ENCODE data around the gene LAMC3. TPM values are rescaled to one million over a fixed set of nuclear protein-coding genes. Genes with fewer than 3 reads are reported as not detected.

Gene LAMC3
- total RNA-seq, 2 experiments from 2014 or later, result 0.19 to 0.20 TPM

DNA sequence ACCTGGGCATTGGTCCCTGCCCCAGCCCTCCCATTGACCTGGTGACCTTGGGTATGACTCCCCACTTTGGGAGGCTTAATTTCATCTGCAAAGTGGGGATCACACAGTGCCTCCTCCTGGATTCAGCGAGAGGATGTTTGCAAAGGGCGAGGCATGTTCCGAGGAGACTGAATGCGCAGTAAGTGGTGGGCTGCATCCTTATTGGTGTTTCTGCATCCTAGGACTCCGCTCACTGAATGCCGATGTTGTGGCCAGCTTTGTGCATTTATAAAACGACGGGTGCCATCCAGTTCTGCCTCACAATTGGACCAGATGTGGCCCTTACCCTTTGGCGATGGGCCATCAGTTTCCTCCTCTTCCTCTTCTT, 63.9 kb downstream of the LAMC3 start:
- H3K27ac Mint-ChIP-seq, result no peak overlapping the region
- no peaks in the 10 kb centered on the region for H3K27me3 Mint-ChIP-seq
- POLR2A ChIA-PET, result no interaction called here
- no peaks in the 10 kb centered on the region for H3K4me1 Mint-ChIP-seq
- no peaks in the 10 kb centered on the region for H3K36me3 Mint-ChIP-seq
- ATAC-seq (ENCODE audit: low read depth) (no peak), DNase-seq (no peak)
- no peaks in the 10 kb centered on the region for H3K9me3 Mint-ChIP-seq
- no peak overlapping the region for H3K4me3 Mint-ChIP-seq

DNA sequence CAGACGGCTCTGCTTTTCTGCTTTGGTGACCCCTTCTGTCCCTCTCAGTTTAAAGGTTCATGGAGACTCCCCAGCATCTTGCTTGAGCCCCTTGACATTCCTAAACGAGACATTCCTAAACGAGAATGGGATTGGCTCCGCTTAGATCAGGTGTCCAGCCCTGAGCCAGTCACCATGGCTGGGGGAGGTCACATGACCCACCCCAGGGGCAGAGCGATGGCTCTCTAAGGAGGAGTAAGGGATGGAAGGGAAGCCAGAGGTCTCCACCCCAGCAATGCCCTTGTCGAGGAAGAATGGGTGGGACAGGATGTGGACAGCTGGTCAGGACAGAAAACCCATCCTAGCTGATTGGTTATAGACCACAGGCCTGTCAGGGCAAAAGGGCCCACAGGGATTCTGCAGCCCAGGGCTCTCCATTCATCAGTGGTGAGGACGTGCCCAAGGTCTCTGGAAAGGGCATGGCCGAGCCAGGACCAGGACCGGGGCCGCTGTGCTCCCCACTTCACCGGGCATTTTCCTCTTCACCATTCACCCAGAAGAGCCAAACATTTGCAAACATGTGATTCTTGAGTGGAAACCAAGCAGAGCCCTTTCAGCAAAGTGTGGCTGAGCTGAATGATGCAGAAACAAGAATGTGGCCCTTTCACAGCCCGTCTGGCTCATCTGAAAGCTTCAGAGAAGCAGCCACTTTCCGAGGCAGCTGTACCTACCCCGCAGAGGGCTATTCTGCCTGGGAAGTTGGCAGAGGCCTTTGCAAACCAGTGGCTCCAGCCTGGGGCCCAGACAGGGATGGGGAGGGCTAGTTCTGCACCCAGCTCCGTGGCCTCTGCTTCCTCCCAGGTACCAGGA, 67.6 kb downstream of the LAMC3 start:
- no peaks in the 10 kb centered on the region for H3K27me3 Mint-ChIP-seq

DNA sequence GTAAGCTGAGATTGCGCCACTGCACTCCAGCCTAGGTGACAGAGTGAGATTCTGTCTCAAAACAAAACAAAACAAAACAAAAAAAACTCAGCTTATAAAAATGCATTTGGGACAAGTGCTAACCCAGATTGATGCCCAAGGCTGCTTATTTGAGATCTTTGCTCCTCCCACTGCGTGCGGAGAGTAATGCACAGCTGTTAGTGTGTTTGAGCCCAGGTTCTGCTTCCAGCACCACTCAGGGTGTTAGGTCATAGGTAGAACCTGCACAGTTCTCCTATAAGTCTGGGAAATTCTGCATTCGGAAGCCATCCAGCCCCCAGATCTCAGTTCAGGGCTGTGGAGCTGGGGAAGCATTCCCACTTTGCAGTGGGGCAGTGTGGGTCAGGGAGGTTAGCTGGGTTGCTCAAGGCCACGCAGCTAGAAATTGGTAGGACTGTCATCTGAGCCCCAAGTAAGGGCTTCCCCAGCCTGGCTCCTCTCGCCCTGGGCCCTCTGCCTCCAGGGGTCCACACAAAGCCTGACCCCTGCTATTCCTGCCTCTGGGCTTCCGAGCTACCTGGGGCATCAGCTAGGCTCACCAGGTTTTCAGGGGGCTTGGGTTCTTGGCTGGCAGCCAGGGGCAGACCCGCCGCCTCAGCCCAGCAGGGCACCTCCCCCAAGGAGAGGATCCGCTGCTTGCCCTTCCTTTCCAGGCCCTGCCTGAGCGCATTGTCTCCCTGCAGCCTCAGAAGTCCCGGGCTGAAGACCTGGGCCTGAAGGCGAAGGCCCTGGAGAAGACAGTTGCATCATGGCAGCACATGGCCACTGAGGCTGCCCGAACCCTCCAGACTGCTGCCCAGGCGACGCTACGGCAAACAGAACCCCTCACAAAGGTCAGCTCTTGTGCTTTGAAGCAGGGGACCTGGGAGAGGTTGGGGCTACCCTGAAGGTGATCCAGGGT, 69.7 kb downstream of the LAMC3 start:
- no peaks in the 10 kb centered on the region for H3K36me3 Mint-ChIP-seq
- H3K4me3 Mint-ChIP-seq, result no peak overlapping the region
- ATAC-seq (ENCODE audit: low read depth), result no peak
- no peaks in the 10 kb centered on the region for H3K4me1 Mint-ChIP-seq
- no peak overlapping the region for H3K27ac Mint-ChIP-seq
- POLR2A ChIA-PET, result no interaction called here
- DNase-seq, result no peak
- no peaks in the 10 kb centered on the region for H3K27me3 Mint-ChIP-seq
- no peaks in the 10 kb centered on the region for H3K9me3 Mint-ChIP-seq

More for the DNA sequence above, 67.6 kb downstream of the LAMC3 start:
- Mint-ChIP-seq H3K9me3 (no peaks in the 10 kb centered on the region), H3K4me1 (no peaks in the 10 kb centered on the region), H3K27ac (no peak overlapping the region), H3K4me3 (no peak overlapping the region), H3K36me3 (no peaks in the 10 kb centered on the region)
- ATAC-seq (ENCODE audit: low read depth) (no peak), DNase-seq (no peak)
- POLR2A ChIA-PET, result no interaction called here

DNA sequence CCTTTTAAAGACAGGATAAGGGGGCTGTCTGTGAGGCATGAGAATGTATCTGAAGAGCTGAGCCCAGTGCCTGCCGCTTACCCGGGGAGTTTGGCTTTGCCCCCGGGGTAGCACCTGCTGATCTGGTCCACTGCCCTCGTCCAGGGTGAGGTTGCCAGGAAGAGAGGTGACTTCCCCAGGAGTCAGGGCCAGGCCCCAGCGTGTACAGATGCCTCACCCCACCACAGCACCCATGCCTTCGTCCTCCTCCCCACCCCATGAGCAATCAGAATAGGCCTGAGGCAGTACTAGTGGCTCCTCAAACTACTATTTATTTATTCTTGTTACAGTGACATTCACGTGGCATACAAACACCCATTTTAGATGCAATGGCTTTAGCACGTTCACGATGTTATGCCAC, 71.6 kb downstream of the LAMC3 start:
- no peak for DNase-seq
- no peak overlapping the region for H3K4me3 Mint-ChIP-seq
- no peak overlapping the region for H3K27ac Mint-ChIP-seq
- H3K27me3 Mint-ChIP-seq, result no peaks in the 10 kb centered on the region
- POLR2A ChIA-PET, result no interaction called here
- no peak for ATAC-seq (ENCODE audit: low read depth)
- no peaks in the 10 kb centered on the region for H3K4me1 Mint-ChIP-seq
- no peaks in the 10 kb centered on the region for H3K9me3 Mint-ChIP-seq
- H3K36me3 Mint-ChIP-seq, result no peaks in the 10 kb centered on the region

DNA sequence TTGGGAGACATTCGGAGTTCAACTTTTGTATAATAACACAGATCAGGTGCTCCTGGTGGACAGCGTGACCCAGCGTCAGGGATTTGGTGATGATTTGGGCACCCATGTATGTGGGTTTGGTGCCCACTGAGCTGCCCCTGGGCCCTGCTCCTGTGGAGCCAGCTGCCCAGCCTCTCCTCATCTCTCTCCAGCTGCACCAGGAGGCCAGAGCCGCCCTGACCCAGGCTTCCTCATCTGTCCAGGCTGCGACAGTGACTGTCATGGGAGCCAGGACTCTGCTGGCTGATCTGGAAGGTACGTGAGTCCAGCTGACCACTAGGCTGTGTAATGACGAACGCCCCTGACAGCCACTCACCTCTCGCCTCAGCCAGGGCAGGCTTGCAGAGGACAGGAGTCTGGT, 72.9 kb downstream of the LAMC3 start:
- Mint-ChIP-seq H3K9me3 (no peaks in the 10 kb centered on the region), H3K4me3 (no peak overlapping the region), H3K36me3 (no peaks in the 10 kb centered on the region), H3K4me1 (no peaks in the 10 kb centered on the region), H3K27me3 (no peaks in the 10 kb centered on the region), H3K27ac (no peak overlapping the region)
- ATAC-seq (ENCODE audit: low read depth), result no peak
- POLR2A ChIA-PET, result no interaction called here
- no peak for DNase-seq

DNA sequence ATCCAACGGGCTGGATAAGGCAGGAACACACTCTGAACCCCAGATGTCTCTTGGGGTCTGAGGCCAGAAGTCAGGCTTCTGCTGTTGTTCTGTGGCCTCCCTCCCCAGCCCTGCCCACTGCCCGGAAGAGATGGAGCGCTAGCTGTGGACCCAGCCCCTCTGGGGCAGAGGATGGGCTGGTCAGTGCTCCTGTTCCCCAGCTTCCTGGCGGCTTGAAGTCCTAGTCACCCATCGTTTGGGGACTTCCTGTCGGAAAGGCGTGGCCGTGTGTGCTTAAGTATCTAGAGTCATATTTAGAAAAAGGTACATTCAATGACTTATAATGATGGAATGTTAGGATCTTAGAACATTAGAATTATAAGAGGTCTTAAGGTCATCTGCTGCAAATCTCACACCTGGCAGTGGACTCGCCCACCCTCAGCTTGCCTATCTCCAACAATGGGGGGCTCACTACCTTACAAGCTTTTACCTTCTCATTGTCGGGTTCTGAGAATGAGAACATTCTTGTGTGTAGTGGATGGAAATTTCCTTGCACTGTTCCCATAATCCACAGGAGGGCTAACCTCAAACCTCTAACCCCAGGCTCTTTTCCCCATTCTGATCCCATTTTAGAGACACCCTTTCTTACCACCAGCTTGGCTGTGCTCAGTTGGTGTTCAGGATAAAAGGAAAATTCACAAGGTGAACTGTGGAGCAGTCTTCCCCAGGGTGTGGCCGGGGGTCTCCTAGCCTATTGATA, 74.0 kb downstream of the LAMC3 start:
- H3K36me3 Mint-ChIP-seq, result no peaks in the 10 kb centered on the region

DNA sequence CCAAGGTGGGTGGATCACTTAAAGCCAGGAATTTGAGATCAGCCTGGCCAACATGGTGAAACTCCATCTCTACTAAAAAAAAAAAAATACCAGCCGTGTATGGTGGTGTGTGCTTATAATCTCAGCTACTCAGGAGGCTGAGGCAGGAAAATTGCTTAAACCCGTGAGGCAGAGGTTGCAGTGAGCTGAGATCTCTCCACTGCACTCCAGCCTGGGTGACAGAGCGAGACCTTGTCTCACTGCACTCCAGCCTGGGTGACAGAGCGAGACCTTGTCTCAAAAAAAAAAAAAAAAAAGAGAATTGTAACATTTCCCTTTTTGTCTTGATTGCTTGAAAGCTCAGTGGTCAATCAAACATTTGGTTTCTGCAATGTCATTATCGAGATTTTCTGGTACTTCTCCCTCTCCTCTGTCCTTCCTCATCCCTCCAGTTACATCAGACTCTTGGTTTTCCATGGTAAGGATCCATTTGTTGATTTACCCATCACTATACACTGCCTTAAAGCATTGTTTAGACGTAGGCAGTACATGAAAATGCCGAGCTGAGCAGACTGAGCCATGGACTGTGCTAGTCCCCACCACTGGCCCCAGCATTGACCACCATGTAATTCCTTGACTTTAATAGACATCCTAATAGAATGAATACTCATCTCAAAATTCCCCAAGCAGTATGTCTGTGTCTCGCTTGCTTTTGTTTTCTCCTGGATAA, 75.8 kb downstream of the LAMC3 start:
- Mint-ChIP-seq H3K9me3 (no peaks in the 10 kb centered on the region), H3K27me3 (no peaks in the 10 kb centered on the region), H3K36me3 (no peaks in the 10 kb centered on the region), H3K4me3 (no peak overlapping the region), H3K4me1 (no peaks in the 10 kb centered on the region), H3K27ac (no peak overlapping the region)
- DNase-seq (no peak), ATAC-seq (ENCODE audit: low read depth) (no peak)
- POLR2A ChIA-PET, result no interaction called here

More for the DNA sequence above, 74.0 kb downstream of the LAMC3 start:
- Mint-ChIP-seq H3K9me3 (no peaks in the 10 kb centered on the region), H3K27ac (no peak overlapping the region), H3K27me3 (no peaks in the 10 kb centered on the region), H3K4me3 (no peak overlapping the region), H3K4me1 (no peaks in the 10 kb centered on the region)
- no peak for ATAC-seq (ENCODE audit: low read depth)
- POLR2A ChIA-PET, result no interaction called here
- DNase-seq, result no peak

DNA sequence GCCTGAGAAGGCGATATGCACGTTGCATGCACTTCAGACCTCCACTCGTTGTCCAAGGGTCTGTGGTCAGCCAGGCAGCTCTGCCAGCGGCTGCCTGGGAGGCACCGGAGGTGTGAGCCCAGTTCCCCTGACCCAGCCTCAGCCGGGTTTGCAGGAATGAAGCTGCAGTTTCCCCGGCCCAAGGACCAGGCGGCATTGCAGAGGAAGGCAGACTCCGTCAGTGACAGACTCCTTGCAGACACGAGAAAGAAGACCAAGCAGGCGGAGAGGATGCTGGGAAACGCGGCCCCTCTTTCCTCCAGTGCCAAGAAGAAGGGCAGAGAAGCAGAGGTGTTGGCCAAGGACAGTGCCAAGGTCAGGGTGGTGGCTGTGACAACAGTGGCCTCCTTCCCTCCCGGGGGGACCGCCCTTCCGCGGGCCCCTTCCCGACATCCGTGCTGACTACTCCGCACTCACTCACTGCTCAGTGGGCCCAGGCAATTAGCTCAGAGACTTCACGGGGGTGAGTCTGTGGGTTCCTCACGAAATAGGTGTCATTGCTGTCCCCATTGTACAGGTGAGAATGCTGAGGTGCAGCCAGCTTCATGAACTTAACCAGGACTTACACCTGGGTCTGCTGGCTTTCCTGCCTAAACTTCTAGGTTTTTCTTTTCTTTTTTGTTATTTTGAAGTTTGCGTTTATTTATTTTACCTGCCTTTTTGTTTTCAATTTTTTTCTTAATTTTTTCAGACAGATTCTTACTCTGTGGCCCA, 76.6 kb downstream of the LAMC3 start:
- POLR2A ChIA-PET, result no interaction called here
- no peak overlapping the region for H3K27ac Mint-ChIP-seq
- H3K27me3 Mint-ChIP-seq, result no peaks in the 10 kb centered on the region
- H3K4me3 Mint-ChIP-seq, result no peak overlapping the region
- H3K9me3 Mint-ChIP-seq, result no peaks in the 10 kb centered on the region
- ATAC-seq (ENCODE audit: low read depth) (no peak), DNase-seq (no peak)
- no peaks in the 10 kb centered on the region for H3K36me3 Mint-ChIP-seq
- H3K4me1 Mint-ChIP-seq, result no peaks in the 10 kb centered on the region

DNA sequence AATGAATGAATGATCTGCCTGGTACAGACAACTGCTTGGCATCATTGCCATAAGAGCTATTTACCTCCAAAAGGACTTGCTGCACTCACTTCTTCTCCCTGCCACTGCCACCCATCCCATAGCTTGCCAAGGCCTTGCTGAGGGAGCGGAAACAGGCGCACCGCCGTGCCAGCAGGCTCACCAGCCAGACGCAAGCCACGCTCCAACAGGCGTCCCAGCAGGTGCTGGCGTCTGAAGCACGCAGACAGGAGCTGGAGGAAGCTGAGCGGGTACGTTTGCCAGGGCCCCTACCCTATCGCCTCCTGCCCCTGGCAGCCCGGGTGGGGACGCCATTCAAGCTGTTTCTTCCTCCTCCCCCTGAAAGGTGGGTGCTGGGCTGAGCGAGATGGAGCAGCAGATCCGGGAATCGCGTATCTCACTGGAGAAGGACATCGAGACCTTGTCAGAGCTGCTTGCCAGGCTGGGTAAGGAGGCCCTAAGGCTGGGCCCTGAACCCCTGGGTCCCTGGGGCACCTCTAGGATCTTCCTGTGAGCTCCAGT, 78.5 kb downstream of the LAMC3 start:
- POLR2A ChIA-PET, result no interaction called here
- DNase-seq (no peak), ATAC-seq (ENCODE audit: low read depth) (no peak)
- no peaks in the 10 kb centered on the region for H3K36me3 Mint-ChIP-seq
- no peaks in the 10 kb centered on the region for H3K4me1 Mint-ChIP-seq
- no peak overlapping the region for H3K4me3 Mint-ChIP-seq
- H3K27ac Mint-ChIP-seq, result no peak overlapping the region
- H3K9me3 Mint-ChIP-seq, result no peaks in the 10 kb centered on the region
- no peaks in the 10 kb centered on the region for H3K27me3 Mint-ChIP-seq

DNA sequence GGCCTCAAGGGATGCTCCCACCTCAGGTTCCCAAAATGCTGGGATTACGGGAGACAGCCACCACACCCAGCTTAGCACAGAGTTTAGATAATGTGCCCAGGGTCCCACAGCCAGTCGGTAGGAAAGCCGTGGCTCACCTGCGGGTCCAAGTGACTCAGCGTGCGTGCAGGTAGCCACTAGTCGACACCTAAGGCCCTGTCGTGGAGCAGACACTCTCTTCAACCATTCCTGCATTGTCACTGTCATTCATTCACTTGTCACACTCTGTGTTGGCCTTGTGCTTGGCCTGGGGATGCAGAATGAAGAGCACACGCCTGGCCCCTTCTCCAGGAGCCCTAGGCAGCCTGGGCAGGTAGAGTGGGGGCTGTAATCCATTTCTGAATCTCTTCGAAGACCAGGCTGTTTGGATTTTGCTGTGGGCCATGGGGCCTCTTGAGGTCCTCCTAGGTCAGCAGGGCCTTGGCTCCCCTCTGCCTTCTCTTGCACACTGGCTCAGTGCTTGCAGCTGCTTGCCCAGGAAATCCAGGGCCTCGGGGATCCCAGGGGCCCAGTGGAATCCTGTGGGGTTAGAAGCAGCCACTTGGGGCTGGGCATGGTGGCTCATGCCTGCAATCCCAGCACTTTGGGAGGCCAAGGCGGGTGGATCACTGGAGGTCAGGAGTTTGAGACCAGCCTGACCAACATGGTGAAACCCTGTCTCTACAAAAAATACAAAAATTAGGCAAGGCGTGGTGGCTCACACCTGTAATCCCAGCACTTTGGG, 81.2 kb downstream of the LAMC3 start:
- Mint-ChIP-seq H3K4me3 (no peak overlapping the region), H3K36me3 (no peaks in the 10 kb centered on the region), H3K4me1 (no peaks in the 10 kb centered on the region), H3K27ac (no peak overlapping the region), H3K27me3 (peaks cover 4% of the 10 kb centered on the region), H3K9me3 (no peaks in the 10 kb centered on the region)
- DNase-seq (no peak), ATAC-seq (ENCODE audit: low read depth) (no peak)
- POLR2A ChIA-PET, result interaction anchor here (0.7 kb wide), 1 partner anchor 109 kb away, joined by 3 read pairs; no protein-coding TSS in a partner anchor

DNA sequence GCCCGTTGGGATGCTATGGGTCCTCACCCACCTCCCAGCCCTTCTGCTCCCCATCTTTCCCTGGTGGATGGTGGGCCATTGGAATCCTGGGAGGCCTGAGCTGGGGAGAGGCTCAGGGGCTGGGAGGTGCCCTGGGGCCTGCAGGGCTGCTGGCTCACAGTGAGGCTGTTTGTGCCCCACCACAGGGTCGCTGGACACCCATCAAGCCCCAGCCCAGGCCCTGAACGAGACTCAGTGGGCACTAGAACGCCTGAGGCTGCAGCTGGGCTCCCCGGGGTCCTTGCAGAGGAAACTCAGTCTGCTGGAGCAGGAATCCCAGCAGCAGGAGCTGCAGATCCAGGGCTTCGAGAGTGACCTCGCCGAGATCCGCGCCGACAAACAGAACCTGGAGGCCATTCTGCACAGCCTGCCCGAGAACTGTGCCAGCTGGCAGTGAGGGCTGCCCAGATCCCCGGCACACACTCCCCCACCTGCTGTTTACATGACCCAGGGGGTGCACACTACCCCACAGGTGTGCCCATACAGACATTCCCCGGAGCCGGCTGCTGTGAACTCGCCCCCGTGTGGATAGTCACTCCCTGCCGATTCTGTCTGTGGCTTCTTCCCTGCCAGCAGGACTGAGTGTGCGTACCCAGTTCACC, 82.5 kb downstream of the LAMC3 start:
- Mint-ChIP-seq H3K27ac (no peak overlapping the region), H3K27me3 (peaks cover 14% of the 10 kb centered on the region), H3K36me3 (no peaks in the 10 kb centered on the region), H3K4me1 (peaks cover 3% of the 10 kb centered on the region), H3K9me3 (no peaks in the 10 kb centered on the region), H3K4me3 (no peak overlapping the region)
- ATAC-seq (ENCODE audit: low read depth), result no peak
- no peak for DNase-seq
- POLR2A ChIA-PET, result no interaction called here
